ENCODE data around the gene C1orf226.
"Not testable (repeated sequence)": the region's sequence is repeated elsewhere in the genome, so short reads cannot be mapped to it uniquely, and the experiment has no call there.

Gene C1orf226, protein sequence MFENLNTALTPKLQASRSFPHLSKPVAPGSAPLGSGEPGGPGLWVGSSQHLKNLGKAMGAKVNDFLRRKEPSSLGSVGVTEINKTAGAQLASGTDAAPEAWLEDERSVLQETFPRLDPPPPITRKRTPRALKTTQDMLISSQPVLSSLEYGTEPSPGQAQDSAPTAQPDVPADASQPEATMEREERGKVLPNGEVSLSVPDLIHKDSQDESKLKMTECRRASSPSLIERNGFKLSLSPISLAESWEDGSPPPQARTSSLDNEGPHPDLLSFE

DNA sequence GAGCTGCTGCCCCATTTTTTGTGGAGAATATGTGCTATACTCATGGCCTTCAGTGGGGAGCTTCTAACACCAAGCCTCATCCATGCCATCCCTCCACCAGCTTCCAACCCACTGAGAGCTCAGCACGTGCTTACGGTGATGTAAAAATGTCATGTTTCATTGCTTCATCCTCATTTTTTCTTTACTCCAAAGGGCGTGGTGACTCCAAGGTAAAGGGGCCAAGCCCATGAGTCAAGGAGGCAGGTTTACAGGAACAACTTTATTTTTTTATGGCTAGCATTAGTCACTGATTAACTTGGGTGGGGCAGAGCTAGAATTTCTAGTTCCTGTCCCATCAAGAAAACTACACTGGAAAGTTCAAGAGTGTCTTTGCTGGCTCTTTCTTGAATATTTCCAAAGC lies at the start of gene C1orf226:
C1orf226 (plus strand) TSS at position 346 of the 400 bp plus-strand sequence. CDS start 174 bp downstream, outside the sequence.
- DNase-seq (ENCODE audit: low read depth in 2 of 2): no peak

DNA sequence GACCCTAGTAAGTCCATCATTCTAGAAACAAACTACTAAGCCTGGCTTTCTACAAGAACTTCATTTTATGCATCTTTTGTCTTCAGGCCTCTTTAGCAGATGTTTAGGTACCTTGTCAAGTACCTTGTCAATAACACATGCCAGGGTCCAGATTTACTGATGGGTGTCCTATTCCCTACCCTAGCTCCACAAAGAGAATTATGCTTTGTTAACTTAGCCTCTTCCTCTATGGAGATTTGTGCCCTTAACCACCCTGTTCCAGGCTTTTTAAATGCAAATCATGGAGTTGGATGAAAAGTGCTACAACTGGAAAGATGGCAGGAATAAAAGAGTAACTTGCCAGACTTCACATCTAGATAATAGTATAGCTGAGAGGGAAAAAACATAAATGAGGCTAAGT lies 47.5 kb upstream of the C1orf226 start:
- DNase-seq (ENCODE audit: low read depth in 2 of 2): no peak

DNA sequence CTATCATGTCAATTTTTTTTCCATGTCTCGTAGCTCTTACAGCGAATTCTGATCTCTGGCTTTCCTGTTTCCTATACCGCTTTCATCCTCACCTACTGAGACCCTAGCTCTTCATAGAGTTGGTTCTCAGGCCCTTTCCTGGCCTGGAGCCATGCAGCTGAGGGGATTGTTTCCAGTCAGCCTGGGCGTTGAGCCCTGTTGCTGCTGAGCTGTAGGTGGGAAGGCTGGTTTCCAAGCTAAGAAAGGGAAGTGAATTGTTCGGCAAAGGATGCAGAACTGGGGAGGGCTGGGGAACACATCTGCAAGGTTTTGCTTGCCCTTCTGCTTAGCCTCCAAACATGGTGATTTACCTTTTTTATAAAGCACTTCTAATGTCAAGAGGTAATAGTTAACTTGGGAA lies 46.4 kb upstream of the C1orf226 start:
- no peak for DNase-seq (ENCODE audit: low read depth in 2 of 2)

DNA sequence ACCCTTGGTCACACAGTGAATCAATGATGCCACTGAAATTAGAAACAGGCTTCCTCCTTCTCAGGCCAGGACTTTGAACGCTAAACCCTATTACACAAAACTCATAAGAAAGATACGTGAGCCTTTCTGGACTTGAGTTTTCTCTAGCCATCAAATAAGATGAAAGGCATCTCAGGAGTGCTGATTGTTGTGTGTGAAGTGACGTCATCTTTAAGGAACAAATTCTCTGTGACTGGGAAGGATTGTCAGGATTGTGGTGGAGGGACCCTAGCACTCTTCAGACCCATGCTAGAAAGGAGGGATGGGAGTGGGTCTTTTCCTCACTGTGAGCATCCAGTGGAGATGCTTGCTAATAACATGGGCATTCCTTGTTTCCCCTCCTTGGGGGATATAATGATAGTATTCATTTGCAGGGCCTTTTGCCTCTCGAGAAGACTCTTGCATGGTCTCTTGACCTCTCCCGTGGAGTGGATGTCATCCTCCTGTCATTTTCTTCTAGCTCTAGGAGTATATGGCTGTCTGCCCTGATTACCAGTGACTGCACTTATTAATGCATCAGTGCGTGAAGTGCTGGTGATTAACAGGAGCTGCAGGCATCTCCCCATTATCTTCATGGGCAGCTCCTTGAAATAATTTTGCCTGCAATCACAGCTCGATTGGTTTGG lies 44.8 kb upstream of the C1orf226 start:
- DNase-seq (ENCODE audit: low read depth in 2 of 2): no peak

DNA sequence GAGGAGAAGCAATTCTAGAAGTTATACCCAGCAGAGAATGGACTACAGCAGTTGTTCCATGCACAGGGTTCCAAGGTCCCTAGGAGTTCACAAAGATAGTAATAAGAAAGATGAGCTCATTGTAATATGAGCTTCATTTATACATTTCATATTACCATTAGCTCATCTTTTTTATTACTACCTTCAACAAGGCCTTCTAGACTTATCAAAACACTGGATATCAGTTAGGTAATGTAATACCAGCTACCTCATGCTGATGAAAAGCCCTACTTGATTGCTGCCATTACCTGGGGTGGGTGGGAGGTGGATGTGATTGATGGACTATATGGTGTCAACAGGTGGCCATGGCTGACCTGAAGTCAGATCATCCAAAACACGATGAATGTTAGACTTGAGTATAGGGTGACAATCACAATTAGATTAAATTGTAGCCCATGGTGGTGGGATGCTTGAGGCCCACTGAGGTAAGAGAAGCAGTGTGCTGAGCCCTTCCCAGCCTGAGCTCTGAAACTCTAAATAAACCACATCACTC lies 39.0 kb upstream of the C1orf226 start:
- no peak for DNase-seq (ENCODE audit: low read depth in 2 of 2)

DNA sequence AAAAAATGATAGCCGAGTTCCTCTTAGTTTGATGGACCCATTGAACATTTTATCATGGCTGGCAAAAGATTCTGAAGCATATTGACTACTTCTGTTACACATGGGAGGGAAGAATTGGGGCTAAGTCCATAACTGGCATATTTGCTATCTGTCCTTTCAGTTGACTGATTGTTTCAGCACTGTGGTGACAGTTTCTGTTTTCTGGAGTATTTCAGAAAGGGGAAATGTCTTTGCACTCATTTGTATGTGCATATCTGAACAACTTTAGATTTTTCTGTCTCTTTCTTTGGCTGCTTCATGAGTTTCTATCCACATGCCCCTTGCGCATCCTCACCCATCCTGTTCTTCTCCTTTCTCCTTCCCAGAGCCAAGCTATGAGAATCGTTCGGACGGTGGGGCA lies 38.1 kb upstream of the C1orf226 start:
- DNase-seq (ENCODE audit: low read depth in 2 of 2): no peak

DNA sequence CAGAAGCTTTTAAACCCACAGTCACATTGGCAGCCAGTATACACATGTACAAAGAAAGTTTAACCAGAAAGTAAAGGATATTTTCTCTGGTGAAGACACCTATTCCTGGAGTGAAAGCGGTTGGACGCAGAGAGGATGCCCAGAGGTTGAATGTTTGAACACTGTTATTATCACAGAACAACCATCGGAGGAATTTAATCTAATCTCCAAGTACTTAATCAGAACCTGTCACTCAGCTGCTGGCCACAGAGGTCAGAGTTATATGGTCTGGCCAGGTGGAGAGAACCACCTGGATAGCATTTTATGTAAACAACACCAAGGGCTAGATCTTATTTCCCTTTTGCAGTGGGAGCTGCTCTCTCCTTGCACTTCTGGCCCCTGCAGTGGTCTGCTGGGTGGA lies 34.2 kb upstream of the C1orf226 start:
- no peak for DNase-seq (ENCODE audit: low read depth in 2 of 2)

DNA sequence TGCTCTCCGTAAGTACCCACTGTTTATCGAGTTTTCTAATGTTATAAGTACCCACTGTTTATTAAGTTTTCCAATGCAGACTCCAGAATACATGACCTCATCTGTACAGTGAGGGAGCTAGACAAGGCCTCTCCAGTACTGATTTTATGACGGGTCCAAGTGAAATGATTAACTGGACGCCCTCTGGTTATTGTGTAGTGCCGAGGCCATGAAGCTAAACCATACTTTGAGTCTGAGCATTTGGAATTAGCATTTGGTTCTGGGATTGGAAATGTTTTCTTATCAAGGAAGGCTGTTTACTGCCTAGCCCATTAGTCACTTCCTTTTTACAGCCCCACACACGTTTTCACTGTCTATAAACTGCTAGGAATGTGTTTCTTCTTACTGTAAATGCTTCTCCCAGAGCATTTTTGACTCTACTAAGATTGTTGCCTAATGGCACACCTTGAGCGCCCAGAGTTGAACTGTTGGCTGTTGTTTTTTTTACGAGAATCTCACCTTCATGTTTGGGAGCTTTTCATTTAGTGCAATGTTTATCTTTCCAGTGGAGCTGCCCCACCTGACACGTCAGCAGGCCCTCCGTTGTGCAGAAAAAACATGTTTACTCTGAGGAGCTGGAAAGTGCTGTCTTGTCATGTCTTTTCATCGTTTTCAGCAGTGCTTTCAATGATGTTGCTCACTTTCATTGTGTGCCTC lies 31.7 kb upstream of the C1orf226 start:
- no peak for DNase-seq (ENCODE audit: low read depth in 2 of 2)

DNA sequence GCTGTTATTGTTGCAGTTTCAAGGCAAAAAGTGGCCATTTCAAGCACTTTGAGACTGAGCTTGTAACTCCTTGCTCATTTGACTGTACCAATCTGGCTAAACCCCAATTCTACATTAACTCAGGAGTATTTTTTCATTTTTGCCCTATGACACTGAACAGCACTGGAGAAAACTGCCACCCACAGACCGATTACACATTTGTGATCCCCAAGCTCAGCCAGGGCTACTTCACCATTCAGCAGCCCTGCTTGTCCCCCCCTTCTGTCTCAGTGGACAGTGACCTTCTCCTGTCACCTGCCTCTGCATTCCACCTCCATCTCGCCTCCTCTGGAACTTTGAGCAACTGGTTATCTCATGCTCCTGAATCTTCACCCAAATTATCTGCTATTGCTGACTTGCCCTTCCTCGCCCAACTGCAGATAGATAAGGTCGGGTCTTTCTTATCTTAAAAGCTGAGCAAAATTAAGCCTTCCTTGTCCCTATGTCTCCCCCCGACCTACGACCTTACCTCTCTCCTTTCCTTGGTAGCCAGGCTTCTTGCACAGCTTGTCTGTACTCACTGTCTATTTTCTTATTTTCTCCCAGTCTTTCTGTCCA lies 30.2 kb upstream of the C1orf226 start:
- no peak for DNase-seq (ENCODE audit: low read depth in 2 of 2)

DNA sequence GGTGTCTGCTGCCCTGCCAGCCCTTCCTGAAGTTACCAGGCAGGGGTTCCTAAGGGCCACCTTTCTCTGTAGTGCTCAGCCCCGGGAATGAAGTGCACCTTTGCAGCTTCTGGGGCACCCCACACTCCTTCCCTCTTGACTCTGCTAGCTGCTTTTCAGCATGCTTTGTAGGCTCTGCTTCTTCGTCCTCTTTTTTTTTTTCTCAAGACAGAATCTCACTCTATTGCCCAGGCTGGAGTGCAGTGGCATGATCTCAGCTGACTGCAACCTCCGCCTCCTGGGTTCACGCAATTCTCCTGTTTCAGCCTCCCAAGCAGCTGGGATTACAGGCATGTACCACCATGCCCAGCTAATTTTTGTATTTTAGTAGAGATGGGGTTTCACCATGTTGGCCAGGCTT lies 29.7 kb upstream of the C1orf226 start:
- not testable (repeated sequence) for DNase-seq (ENCODE audit: low read depth in 2 of 2)

DNA sequence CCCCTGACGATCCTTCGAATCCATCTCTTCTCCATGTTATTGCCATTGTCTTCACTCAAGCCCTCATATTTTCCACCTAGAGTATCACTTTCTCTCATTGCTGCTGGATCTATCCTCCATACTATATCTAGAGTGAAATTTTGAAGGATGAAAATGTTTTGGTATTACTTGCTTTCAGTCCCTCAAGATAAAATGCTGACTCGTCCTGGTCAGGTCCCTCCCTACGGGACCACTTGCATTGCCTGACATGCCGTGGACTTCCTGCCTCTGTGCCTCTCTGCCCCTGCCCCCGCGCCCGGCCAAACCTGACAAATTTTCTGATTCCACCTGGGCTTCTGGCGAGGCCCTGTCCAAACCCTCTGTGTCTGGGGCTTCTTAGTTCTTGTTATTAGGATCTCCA lies 28.4 kb upstream of the C1orf226 start:
- DNase-seq (ENCODE audit: low read depth in 2 of 2): no peak

DNA sequence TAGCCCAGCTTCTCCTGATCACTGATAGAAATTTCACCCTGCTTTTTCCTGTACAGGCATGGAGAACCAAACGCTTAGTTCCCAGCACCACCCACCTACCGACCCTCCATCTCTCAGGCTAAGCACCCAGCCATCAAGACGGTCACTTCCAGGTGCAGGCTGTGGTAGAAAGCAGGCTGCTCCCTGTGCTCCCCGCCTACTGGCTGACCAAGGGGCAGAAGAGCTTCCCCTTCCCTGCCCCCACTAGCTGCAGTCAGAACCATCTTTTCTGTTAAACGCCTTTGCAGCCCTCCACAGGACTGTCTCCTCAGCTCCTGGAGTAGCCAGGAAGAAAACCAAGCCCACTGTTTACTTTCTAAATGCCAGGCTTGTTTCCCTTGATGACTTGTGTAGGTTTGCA lies 27.8 kb upstream of the C1orf226 start:
- no peak for DNase-seq (ENCODE audit: low read depth in 2 of 2)

DNA sequence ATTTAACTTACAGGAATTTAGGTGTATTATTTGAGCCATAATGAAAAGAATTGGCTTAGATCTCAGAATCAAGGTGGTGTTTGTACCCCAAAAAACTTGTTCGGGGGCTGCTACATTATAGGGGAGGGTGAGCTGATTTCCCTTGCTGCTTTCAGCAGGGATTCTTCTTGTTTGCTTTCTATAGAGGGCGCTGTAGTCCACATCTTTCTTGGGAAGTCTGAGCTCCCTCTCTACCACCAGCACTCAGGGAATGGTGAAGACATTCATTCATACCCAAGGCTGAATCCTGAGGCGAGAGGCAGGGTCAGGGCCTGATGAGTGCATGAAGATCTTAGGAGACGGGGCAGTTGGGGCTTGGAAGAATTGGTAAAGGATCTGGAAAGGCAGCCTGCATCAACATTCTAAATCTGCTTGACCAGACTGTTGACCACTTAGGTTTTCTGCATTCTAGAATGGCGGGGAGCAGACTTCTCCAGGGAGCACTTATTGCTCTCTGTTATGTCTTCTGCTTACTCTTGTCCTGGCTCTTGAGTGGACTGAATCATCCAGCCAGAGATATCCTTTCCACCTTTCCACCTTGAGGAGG lies 23.8 kb upstream of the C1orf226 start:
- DNase-seq (ENCODE audit: low read depth in 2 of 2): no peak

DNA sequence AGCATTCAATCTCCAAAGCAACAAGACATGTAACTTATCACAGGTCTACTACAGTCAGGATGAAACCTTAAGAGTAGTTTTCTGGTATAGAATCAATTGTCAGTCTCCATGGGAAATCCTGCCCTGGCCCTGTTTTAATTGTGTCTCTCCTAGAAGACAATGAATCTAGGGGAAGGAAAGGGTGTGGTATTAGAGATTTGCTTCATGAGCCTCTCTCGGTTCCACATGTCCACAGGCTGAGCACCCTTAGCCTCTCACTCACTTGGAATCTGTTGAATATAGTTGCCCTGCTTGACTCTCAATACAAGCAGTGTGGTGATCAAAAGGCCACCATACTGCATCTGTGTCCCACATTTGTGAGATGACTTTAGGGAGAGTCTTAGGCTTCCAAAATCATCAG lies 22.6 kb upstream of the C1orf226 start:
- DNase-seq (ENCODE audit: low read depth in 2 of 2): no peak

DNA sequence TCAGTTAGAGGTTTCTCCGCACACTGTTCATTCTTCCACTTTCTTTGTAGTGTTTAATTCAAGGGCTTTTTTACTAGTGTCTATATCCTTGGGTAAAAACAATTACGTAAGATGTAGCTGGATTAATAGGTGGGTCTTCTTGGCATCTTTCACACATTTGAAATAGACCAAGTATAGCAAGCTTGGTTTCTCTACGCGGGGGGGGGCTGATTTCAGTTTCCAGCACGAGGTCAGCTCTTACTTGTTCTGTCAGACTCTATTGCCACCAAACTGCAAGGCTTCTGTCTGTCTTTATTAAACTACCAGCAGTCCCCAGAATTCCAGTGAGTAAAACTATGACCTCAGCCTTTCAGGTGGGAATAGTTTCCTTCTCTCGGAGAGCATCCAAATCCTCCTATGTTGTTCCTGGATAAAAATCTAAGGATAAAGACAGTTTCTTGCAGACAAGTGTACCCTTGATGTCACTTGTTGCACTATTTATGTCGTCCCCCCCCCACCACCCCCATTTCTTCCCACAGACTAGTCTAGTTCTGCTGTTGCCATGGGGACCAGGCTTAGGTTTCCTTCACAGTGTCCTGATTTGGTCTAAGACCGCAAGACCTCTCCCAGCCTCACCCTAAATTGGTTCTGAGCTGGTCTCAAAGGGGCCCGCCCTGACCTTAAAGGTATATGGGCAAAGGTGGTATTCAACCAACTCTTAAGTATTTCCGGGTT lies 21.8 kb upstream of the C1orf226 start:
- DNase-seq (ENCODE audit: low read depth in 2 of 2): no peak

DNA sequence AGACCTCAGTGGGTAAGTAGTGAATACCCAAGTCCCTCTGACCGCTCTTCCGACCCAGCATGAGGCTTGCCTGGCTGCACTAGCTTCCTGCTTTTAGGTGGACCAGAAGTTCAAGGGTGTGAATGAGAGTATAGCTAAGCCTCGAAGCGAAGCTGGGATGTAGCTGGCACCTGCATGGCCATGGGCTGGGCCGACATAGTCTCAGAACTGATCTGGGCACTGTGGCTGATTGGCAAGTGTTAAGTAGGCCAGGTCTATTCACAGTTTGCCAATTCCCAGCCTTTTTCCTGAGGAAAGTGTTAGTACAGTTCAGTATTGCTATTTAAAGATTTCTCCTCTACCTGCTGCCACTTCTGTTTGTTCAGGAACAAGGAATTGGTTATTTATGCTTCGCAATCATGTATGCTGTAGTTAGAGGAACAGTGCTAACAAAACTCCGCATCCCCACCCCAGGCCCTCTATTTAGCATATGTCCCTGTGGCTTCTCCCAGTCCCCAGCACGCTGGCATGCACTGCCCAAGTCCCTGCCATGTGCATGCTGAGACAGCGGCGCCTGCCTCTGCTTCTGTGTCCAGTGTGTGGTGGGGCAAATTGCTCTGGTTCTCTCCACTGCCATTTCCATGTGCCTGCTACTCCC lies 21.2 kb upstream of the C1orf226 start:
- DNase-seq (ENCODE audit: low read depth in 2 of 2): no peak

DNA sequence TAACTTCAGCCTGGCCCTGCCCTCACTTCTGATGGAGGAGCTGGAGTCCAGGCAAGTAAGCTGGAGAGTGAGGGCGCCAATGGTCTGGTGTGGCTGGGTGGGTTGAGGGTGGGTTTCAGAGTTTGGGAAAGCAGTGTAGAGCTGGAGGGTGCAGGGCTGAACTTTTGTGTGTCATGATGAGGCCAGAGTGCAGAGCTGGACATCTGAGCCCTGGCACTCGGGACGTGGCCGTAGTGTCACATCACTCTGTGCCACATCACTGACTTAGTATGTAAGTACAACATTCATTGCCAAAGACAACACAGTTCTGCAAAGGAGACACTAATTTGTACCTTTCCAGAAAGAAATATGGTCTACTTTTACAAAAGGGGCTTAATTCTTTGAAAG lies 20.7 kb upstream of the C1orf226 start:
- no peak for DNase-seq (ENCODE audit: low read depth in 2 of 2)

DNA sequence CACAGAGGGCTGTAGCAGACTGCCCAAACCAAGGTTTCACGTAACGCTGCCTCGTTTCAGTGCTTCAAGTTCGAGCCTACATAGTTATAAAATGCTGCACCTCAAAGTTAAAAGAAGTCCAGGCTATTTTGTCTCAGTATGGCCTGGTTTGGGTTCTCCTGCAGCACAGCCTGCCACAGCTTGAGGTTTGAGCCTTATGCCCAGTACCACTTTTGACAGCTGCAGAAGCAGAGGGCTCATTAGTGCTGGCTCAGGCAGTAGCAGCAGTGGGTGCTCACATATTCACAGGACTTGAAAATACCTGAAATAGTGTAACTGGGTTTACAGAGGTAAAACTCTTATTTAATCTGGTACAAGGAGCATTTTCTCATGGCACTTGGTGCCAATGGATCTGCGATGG lies 20.2 kb upstream of the C1orf226 start:
- no peak for DNase-seq (ENCODE audit: low read depth in 2 of 2)

DNA sequence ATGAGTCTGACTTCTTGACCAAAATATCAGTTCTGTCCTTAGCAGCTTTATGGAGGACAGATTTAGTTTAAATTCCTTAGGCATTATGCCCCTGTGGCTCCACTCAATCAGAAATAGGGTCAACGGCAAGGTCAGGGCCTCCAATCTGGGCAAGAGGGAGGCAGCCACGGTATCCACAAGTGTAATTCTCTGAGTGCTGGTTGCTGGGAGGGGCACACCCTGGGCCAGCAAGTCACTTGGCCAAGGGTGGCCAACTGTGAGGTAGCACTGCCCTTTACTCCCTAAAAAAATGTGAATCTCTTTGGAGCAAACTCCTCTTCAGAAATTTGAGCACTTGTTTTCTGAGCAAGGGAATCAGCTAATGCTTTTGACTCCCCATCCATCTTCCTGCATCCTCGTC lies 17.7 kb upstream of the C1orf226 start:
- no peak for DNase-seq (ENCODE audit: low read depth in 2 of 2)

DNA sequence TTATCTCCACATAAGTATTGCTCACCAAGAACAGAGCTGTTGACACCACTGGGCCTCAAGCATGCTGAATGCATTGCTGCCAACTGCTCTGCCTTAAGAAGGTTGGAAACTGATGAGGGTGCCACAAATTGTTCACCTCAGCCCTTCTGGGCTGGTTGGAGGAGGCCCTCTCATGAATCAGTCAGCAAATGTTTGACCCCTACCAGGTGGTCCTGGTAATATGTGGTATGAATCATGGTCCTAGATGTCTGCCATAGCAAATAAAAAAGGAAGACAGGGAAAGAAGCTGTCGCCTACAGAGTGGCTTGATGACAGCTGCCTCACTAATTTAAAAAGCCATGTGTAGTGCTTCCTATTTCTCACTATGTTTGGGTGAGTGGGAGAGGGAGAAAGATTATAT lies 17.0 kb upstream of the C1orf226 start:
- no peak for DNase-seq (ENCODE audit: low read depth in 2 of 2)
